DND-41 (cell line): Measurements from ENCODE around the gene IRF1.
A peak's percentile ranks its signal among the peaks of the same experiment; 100 is the strongest.

Experiments
- ATAC-seq: fragments of 200-7000 bp; cut with Tn5 transposase; 3 replicates; pipeline ENCODE4 v1.9.1; 2021; ENCODE audit warnings: low read depth; ENCODE audit not compliant: insufficient read depth
- DNase-seq: peaks from one replicate; pipeline ENCODE4 v3.0.0-alpha.2; 2020
- H2AFZ ChIP-seq: 2 replicates; pipeline ENCODE4 v1.6.0; 2012; ENCODE audit warnings: low read depth, low read length
- H3K27ac ChIP-seq: 2 replicates; pipeline ENCODE4 v1.5.1; 2012; ENCODE audit warnings: low read length, inconsistent platforms
- H3K27me3 ChIP-seq: fragments of 200-600 bp; sonication (generic); 2 replicates; pipeline ENCODE4 v1.6.0; 2012; ENCODE audit warnings: low read length, mild to moderate bottlenecking, inconsistent platforms; ENCODE audit not compliant: insufficient read depth, poor library complexity
- H3K36me3 ChIP-seq: 2 replicates; pipeline ENCODE4 v1.5.1; 2012; ENCODE audit warnings: low read length, inconsistent platforms; ENCODE audit not compliant: insufficient read depth
- H3K4me1 ChIP-seq: 2 replicates; pipeline ENCODE4 v1.5.1; 2012; ENCODE audit warnings: mild to moderate bottlenecking, low read length; ENCODE audit not compliant: insufficient read depth
- H3K4me2 ChIP-seq: 2 replicates; pipeline ENCODE4 v1.6.0; 2012; ENCODE audit warnings: mild to moderate bottlenecking, moderate library complexity, low read length, inconsistent platforms; ENCODE audit not compliant: insufficient read depth
- H3K4me3 ChIP-seq, 2 experiments: fragments of 200-600 bp in 1 of 2; shearing (Covaris generic) in 1 of 2; 2 replicates each; pipeline ENCODE4 v1.5.1; 2012 to 2016; ENCODE audit warnings: inconsistent platforms in 2 of 2, low read length in 2 of 2, mild to moderate bottlenecking in 2 of 2, low read depth in 1 of 2, moderate library complexity in 1 of 2
- H3K79me2 ChIP-seq: 2 replicates; pipeline ENCODE4 v1.6.0; 2012; ENCODE audit warnings: low read length, inconsistent platforms; ENCODE audit not compliant: insufficient read depth
- H3K9ac ChIP-seq: 2 replicates; pipeline ENCODE4 v1.6.0; 2012; ENCODE audit warnings: low read depth, mild to moderate bottlenecking, inconsistent platforms, low read length, moderate library complexity
- H3K9me3 ChIP-seq: 2 replicates; pipeline ENCODE4 v1.5.1; 2012; ENCODE audit warnings: low read length, moderate library complexity, mild to moderate bottlenecking, inconsistent platforms; ENCODE audit not compliant: insufficient read depth, severe bottlenecking
- H4K20me1 ChIP-seq: 2 replicates; pipeline ENCODE4 v1.6.0; 2012; ENCODE audit warnings: low read length; ENCODE audit not compliant: insufficient read depth
- CTCF ChIP-seq: IDR thresholded peaks from 2 replicates; pipeline ENCODE4 v1.5.1; 2012; ENCODE audit warnings: borderline replicate concordance, low read length, moderate library complexity, mild to moderate bottlenecking; ENCODE audit not compliant: poor library complexity, severe bottlenecking; ENCODE audit errors: extremely low read depth
- EZH2 ChIP-seq: IDR thresholded peaks from 3 replicates; pipeline ENCODE4 v1.6.1; 2012; ENCODE audit warnings: borderline replicate concordance, low read depth, mild to moderate bottlenecking, moderate library complexity, low read length, inconsistent platforms; ENCODE audit not compliant: severe bottlenecking

The IRF1 gene

DNA sequence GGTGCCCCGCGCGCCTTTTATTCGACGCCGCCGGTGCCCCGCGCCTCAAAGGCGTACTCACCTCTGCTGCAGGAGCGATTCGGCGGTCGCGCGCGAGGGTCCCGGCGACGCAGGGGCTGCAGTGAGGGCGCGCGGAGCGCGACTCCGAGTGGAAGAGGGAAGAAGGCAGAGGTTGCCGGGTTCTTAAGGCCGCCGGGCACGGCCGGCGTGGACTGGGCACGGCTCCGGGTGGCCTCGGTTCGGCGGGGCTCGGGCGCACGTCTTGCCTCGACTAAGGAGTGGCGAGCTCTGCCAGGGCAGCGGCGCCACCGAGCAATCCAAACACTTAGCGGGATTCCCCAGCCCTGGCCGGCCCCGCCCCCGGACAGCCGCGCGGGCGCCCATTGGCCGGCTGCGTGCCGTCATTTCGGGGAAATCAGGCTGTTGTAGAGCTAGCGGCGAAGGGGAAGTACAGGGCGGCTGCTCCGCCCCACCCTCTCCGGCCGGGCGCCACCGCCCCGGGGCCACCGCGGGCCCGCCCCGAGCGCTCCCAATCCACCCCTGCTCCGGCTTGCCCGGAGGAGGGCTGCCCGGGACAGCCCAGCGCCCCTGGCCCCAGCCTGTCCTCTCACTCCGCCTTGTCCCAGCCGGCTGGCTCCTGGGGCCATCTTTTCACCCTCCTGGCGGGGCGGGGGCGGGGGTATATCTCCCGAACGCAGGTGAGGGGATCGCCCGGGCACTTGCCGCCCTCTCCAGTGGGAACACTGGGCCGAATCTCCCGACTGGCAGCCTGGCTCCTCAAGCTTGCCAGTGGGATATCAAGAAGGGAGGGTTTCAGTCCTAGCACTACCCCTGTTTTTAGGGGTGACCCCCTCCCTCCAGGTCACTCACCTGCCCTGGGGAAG is at the start of gene IRF1:
Gene IRF1, minus strand, starts transcription at position 290 of the 884 bp plus-strand sequence. CDS start 1,295 bp downstream, outside the sequence.
- peak within 1 kb of the TSS; percentile 64 for H2AFZ ChIP-seq
- peaks cover 74% of the 10 kb centered on the region for H3K4me1 ChIP-seq
- peak; percentile 96 for DNase-seq
- peak; percentile 82 for ATAC-seq
- H3K36me3 ChIP-seq, result peaks cover 44% of the 10 kb centered on the region
- H3K27me3 ChIP-seq, result no peaks in the 10 kb centered on the region
- H3K9me3 ChIP-seq, result no peaks in the 10 kb centered on the region
- H4K20me1 ChIP-seq, result peaks cover 47% of the 10 kb centered on the region
- TF ChIP-seq CTCF (no peak), EZH2 (no peak)
- H3K4me2 ChIP-seq, result peak within 1 kb of the TSS; percentile 92
- peak within 1 kb of the TSS; percentile 94 for H3K9ac ChIP-seq
- H3K79me2 ChIP-seq, result peaks cover 89% of the 10 kb centered on the region
- peak within 1 kb of the TSS; percentile 96 for H3K27ac ChIP-seq
- H3K4me3 ChIP-seq, result peak within 1 kb of the TSS; percentile 93

GRCh38 chr5:132540149-132540548 is 49.6 kb upstream of the IRF1 start:
- DNase-seq, result no peak
- H3K9me3 ChIP-seq, result no peaks in the 10 kb centered on the region
- no peaks in the 10 kb centered on the region for H3K27me3 ChIP-seq
- TF ChIP-seq EZH2 (no peak), CTCF (no peak)
- no peaks in the 10 kb centered on the region for H4K20me1 ChIP-seq
- no peak overlapping the region for H3K27ac ChIP-seq
- no peak overlapping the region for H3K4me3 ChIP-seq
- H3K9ac ChIP-seq, result no peak overlapping the region
- H3K36me3 ChIP-seq, result no peaks in the 10 kb centered on the region
- no peak overlapping the region for H2AFZ ChIP-seq
- no peaks in the 10 kb centered on the region for H3K4me1 ChIP-seq
- H3K79me2 ChIP-seq, result no peaks in the 10 kb centered on the region
- no peak overlapping the region for H3K4me2 ChIP-seq
- ATAC-seq, result no peak

GRCh38 chr5:132539716-132540115 is 49.1 kb upstream of the IRF1 start:
- H3K9ac ChIP-seq, result no peak overlapping the region
- H4K20me1 ChIP-seq, result no peaks in the 10 kb centered on the region
- no peaks in the 10 kb centered on the region for H3K9me3 ChIP-seq
- TF ChIP-seq CTCF (no peak), EZH2 (no peak)
- no peaks in the 10 kb centered on the region for H3K27me3 ChIP-seq
- no peak overlapping the region for H3K27ac ChIP-seq
- no peak for DNase-seq
- H3K36me3 ChIP-seq, result no peaks in the 10 kb centered on the region
- no peak overlapping the region for H3K4me3 ChIP-seq
- no peak overlapping the region for H3K4me2 ChIP-seq
- H3K79me2 ChIP-seq, result no peaks in the 10 kb centered on the region
- H2AFZ ChIP-seq, result no peak overlapping the region
- no peaks in the 10 kb centered on the region for H3K4me1 ChIP-seq
- no peak for ATAC-seq
